GM15510 (cell line): ENCODE measurements around the gene MB.

Source experiments
- POLR2A ChIP-seq: IDR thresholded peaks from 3 replicates; pipeline ENCODE4 v1.6.1; 2011; ENCODE audit warnings: borderline replicate concordance; ENCODE audit not compliant: insufficient read length; ENCODE audit errors: extremely low read depth

Gene MB

GRCh38 chr22:35577799-35578659 lies 39.1 kb downstream of the MB start:
- no peak for TF ChIP-seq POLR2A

GRCh38 chr22:35576671-35577070 lies 40.5 kb downstream of the MB start:
- TF ChIP-seq POLR2A = no peak

GRCh38 chr22:35575116-35575748 lies 41.9 kb downstream of the MB start:
- TF ChIP-seq POLR2A = no peak

- no peak for TF ChIP-seq POLR2A
Measured at GRCh38 chr22:35572556-35572955, 44.6 kb downstream of the MB start.

DNA sequence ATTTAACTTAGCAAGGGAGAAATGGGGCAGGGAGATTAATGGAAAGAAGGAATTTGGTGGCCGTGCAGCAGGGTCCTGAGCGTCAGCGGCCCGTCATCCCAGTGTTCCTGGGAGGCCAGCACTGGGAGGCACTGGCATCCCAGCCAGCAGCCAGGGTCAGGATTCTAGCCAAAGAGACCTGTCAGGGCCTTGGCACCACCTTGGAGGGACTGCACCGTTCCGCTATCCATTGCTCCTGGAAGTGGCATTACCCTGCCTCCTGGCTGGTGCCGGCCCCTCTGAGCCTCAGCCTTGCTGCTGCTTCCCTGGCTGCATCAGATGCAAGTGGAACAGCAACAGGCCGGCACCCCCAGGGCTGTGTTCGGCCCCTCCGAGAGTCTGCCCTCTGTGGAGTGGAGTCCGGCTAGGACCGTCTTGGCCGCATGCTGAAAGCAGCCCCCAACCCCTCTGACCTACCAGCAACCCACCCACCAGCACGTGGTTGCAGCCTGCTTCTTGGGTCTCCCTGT lies 46.4 kb downstream of the MB start:
- no peak for TF ChIP-seq POLR2A

GRCh38 chr22:35569916-35570315 lies 47.2 kb downstream of the MB start:
- TF ChIP-seq POLR2A = no peak

- no peak for TF ChIP-seq POLR2A
Measured at GRCh38 chr22:35568751-35569739, 48.1 kb downstream of the MB start.

DNA sequence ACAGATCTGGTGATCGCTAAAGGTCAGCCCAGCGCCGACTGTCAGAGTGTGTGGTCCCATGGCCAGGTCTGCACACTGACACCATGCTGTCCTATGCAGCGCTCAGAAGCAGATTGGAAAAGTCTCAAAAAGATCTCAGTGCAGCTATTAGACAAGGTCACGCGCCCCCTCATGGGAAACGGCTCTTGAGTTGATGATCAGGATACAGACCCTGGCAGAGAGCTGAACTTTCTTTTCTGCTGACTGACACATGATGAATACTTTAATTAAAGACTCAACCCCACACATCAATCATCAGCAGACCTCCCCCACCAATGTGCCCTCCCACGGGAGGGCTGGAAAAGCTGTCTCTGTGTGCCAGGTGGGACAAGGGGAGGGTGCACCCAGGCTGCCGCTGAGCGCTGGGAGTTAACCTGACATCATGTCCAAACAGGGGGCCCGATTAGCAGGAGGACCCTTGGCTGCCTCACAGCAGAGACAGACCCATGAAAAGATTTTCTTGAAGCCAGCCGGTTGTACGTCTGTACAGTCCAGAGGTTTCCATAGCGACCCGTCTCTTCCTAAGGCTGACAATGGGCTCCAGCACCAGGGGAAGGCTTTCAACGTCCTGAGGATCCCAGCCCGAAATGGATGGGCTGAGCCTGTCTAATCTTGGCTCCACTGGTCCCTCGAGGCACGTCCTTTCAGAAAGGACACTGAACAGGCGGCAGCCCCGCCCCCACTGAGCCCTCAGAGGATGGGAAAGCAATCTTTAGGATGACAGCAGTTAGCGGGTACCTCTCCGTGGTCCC lies 49.6 kb downstream of the MB start:
- TF ChIP-seq POLR2A = no peak

DNA sequence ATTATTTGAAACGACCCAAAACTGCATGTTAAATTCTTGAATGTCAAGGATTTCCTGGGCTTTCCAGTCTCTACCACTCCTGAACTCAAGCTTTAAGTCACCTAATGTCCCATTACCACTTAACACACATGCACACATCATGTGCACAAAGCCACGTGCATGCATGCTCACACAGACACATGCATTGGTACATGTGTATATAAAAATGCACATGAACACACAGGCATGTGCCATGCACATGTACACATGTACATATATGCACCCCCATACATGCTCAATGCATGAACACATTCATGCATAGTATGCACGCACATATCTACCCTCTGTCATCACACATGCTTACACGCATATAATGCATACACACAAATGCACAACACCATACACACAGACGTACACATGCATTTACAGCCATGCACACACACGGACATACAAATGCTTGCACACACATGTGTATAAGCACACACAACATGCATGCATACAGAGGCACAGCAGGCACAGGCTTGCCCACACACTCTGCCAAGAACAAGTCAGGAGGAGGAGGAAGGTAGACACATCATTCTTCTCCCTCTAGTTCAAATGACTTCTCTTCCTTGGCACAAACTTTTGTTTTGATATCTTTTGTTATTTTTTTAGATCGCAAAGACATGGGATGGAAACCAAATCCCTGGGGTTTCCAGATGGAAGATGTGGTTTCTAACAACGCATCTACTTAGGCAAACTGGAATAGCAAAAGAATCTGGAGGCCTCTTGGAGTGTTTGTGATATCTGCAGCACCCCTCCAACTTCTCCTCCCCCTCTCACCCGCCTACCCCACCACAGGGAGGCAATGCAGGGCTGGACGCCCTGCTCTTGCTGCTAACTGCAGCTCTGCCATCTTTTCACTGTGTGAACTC lies 51.9 kb downstream of the MB start:
- TF ChIP-seq POLR2A = no peak

DNA sequence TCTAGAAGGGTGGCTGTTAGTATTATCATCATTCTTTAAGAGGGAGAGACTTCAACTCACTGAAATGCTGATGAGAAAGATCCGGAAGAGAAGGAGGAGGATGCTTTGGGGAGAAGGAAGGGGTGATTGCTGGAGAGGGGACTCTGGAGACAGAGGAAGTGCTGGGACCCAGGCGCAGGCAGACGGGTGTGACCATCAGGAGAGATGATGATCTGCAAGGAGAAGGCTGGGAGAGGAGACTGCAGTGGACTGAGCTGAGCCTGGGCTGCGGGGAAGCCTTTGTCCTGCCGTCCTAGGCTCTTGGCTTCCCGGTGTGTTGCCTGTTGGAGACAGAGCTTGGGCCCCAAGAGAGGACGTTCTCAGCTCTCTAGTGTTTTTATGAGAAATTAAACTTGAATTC lies 53.9 kb downstream of the MB start:
- no peak for TF ChIP-seq POLR2A

DNA sequence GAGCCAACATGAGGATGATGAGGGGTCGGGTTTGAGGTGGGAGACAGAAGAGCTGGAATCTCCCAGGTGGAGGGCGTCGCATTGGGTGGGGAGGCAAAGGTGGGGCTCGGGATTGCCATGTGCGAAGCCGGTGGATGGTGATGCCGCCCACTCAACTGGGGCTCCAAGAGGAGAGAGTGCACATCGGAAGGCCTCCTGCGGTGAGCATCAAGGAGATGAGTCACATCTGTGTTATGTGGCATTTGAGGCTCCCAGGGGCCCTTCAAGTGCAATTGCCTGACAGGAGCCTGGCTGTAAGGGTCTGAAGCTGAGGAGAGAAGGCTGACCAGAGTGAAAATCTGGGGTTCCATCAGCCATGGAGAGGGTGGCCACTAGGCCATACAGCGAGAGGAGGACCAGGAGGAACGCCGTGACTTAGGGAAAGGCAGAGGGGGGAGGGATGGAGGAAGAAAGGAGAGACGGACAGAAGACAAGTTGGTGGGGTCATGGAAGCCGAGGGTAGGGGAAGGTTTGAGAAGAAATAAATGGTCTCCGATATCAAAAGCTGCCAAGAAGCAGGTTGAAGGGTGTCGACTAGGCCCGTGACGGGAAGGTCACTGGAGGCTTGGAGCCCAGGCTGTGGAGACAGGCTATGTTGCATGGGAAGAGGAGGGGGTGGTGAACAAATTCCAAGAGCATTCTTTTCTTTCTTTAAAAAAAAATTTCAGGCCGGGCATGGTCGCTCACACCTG lies 55.2 kb downstream of the MB start:
- no peak for TF ChIP-seq POLR2A

- no peak for TF ChIP-seq POLR2A
Measured at GRCh38 chr22:35560824-35561223, 56.3 kb downstream of the MB start.

DNA sequence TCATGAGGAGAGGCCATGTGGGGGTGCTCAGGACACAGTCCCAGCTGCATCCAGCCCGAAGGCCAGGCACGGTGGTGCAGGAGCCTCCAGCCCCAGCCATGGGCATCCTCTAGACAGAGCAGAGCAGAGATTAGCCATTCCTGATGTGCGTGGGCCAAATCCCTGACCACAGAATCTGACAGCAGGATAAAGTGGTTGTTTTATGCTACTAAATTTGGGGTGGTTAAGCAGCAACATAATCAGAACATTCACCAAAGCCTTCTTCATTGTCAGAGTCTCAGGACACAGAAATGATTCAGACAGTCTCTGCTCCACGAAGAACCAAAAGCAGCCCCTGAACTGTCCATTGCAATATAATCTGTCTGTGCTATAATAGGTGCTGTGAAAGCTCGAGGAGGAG lies 56.8 kb downstream of the MB start:
- no peak for TF ChIP-seq POLR2A

GRCh38 chr22:35559354-35560005 lies 57.6 kb downstream of the MB start:
- no peak for TF ChIP-seq POLR2A
